H1 (cell line): ENCODE data around the gene IL6R. TPM values are rescaled to one million over a fixed set of nuclear protein-coding genes. Genes with fewer than 3 reads are reported as not detected.

ENCODE experiments used
- CTCF ChIA-PET: fragments of 300-600 bp; sonication (Branson Sonifier 250); formaldehyde crosslinking; loops from one replicate; lab custom pipeline; 2021; ENCODE audit not compliant: partially characterized antibody; lab: Charles Lee
- POLR2A ChIA-PET: fragments of 300-600 bp; sonication (Branson Sonifier 250); formaldehyde crosslinking; loops from one replicate; lab custom pipeline; 2021; ENCODE audit warnings: inconsistent platforms; ENCODE audit not compliant: partially characterized antibody; lab: Charles Lee
- DNase-seq, 2 experiments: peaks; one replicate each; pipeline versions ENCODE4 v3.0.0 to v3.0.0-alpha.2; 2010 to 2022; ENCODE audit warnings: low spot score in 2 of 2, low read depth in 1 of 2, mixed read lengths in 1 of 2
- FAIRE-seq: peaks from 2 replicates; lab custom pipeline; 2011; peaks lifted over from hg19 to GRCh38; lab: Jason Lieb, UNC
- H2AFZ ChIP-seq: 2 replicates; pipeline ENCODE4 v1.8.1; 2012; ENCODE audit warnings: low read length, inconsistent platforms
- H2AK5ac ChIP-seq: 2 replicates; pipeline ENCODE4 v1.6.1; 2013; ENCODE audit warnings: low read depth, low read length
- H2BK120ac ChIP-seq: replicated peaks from 2 replicates; pipeline ENCODE3; 2013; ENCODE audit warnings: low read depth, low read length, inconsistent platforms
- H2BK12ac ChIP-seq: 2 replicates; pipeline ENCODE4 v1.6.1; 2013; ENCODE audit warnings: low read depth, low read length
- H2BK15ac ChIP-seq: 2 replicates; pipeline ENCODE4 v1.6.1; 2013; ENCODE audit warnings: low read length
- H2BK20ac ChIP-seq: 2 replicates; pipeline ENCODE4 v1.6.1; 2013; ENCODE audit warnings: low read length
- H2BK5ac ChIP-seq: 2 replicates; pipeline ENCODE4 v1.6.1; 2013; ENCODE audit warnings: low read depth, low read length
- H3K14ac ChIP-seq: 2 replicates; pipeline ENCODE4 v1.6.1; 2013; ENCODE audit warnings: inconsistent platforms; ENCODE audit not compliant: insufficient read length
- H3K18ac ChIP-seq: 2 replicates; pipeline ENCODE4 v1.6.1; 2013; ENCODE audit warnings: low read length; ENCODE audit errors: extremely low read depth
- H3K23ac ChIP-seq: 2 replicates; pipeline ENCODE4 v1.6.1; 2013; ENCODE audit warnings: inconsistent platforms; ENCODE audit not compliant: insufficient read length
- H3K23me2 ChIP-seq: 2 replicates; pipeline ENCODE4 v1.6.1; 2013; ENCODE audit warnings: low read depth, low read length
- H3K27ac ChIP-seq: 2 replicates; pipeline ENCODE4 v1.6.1; 2011; ENCODE audit warnings: low read depth, low read length, inconsistent platforms
- H3K27me3 ChIP-seq, 4 experiments: replicated peaks in 1 of 4; 1 replicate in 1 of 4; 2 replicates in 3 of 4; pipeline versions ENCODE4 v1.6.1 to v1.8.1; 2011 to 2013; ENCODE audit warnings: low read length in 3 of 4, mild to moderate bottlenecking in 3 of 4, inconsistent platforms in 2 of 4, mixed read lengths in 2 of 4, moderate library complexity in 1 of 4; ENCODE audit not compliant: control insufficient read depth in 3 of 4, insufficient read depth in 3 of 4; ENCODE audit errors: extremely low read depth in 1 of 4
- H3K36me3 ChIP-seq, 4 experiments: 2 replicates each; pipeline versions ENCODE4 v1.6.1 to v1.8.1; 2011 to 2013; ENCODE audit warnings: mild to moderate bottlenecking in 4 of 4, low read length in 3 of 4, moderate library complexity in 2 of 4, control low read depth in 1 of 4, inconsistent platforms in 1 of 4; ENCODE audit not compliant: insufficient read depth in 4 of 4, control insufficient read depth in 2 of 4
- H3K4ac ChIP-seq: replicated peaks from 2 replicates; pipeline ENCODE3; 2013; ENCODE audit warnings: low read length, low read depth, mixed read lengths, inconsistent platforms; ENCODE audit not compliant: insufficient read length
- H3K4me1 ChIP-seq, 4 experiments: replicated peaks in 1 of 4; 1 replicate in 1 of 4; 2 replicates in 3 of 4; pipeline versions ENCODE4 v1.6.1 to v1.8.1; 2011 to 2013; ENCODE audit warnings: low read length in 3 of 4, inconsistent platforms in 2 of 4, mixed read lengths in 1 of 4; ENCODE audit not compliant: insufficient read depth in 4 of 4, control insufficient read depth in 3 of 4
- H3K4me2 ChIP-seq, 2 experiments: 2 replicates each; pipeline versions ENCODE4 v1.6.1 to v1.8.1; 2011 to 2013; ENCODE audit warnings: low read depth in 2 of 2, low read length in 2 of 2, control low read depth in 1 of 2, inconsistent platforms in 1 of 2, mild to moderate bottlenecking in 1 of 2; ENCODE audit not compliant: insufficient read depth in 1 of 2
- H3K4me3 ChIP-seq, 4 experiments: fragments of 200-600, 300-600 bp in 1 of 4; sonication (generic), shearing (Covaris generic), sonication (Bioruptor Twin) in 1 of 4; 2 replicates each; pipeline versions ENCODE4 v1.5.1 to v1.8.1; 2011 to 2016; ENCODE audit warnings: low read length in 4 of 4, low read depth in 3 of 4, control low read depth in 2 of 4, inconsistent platforms in 2 of 4, mild to moderate bottlenecking in 2 of 4, mixed read lengths in 1 of 4, moderate library complexity in 1 of 4; ENCODE audit not compliant: insufficient read depth in 2 of 4; ENCODE audit errors: extremely low read depth in 1 of 4
- H3K56ac ChIP-seq: replicated peaks from 2 replicates; pipeline ENCODE3; 2013; ENCODE audit warnings: low read depth, mild to moderate bottlenecking, mixed read lengths, low read length, inconsistent platforms; ENCODE audit not compliant: insufficient read length
- H3K79me1 ChIP-seq: 2 replicates; pipeline ENCODE4 v1.6.1; 2013; ENCODE audit warnings: low read depth, low read length, control low read depth
- H3K79me2 ChIP-seq, 2 experiments: 2 replicates each; pipeline versions ENCODE4 v1.6.1 to v1.8.1; 2012 to 2013; ENCODE audit warnings: low read length in 2 of 2, mild to moderate bottlenecking in 2 of 2, inconsistent platforms in 1 of 2; ENCODE audit not compliant: insufficient read depth in 2 of 2, control insufficient read depth in 1 of 2
- H3K9ac ChIP-seq, 4 experiments: replicated peaks in 1 of 4; 1 replicate in 1 of 4; 2 replicates in 3 of 4; pipeline versions ENCODE4 v1.6.1 to v1.8.1; 2011 to 2013; ENCODE audit warnings: low read depth in 3 of 4, low read length in 3 of 4, control low read depth in 2 of 4, mild to moderate bottlenecking in 2 of 4, moderate library complexity in 2 of 4, inconsistent platforms in 1 of 4; ENCODE audit errors: extremely low read depth in 1 of 4
- H3K9me3 ChIP-seq, 2 experiments: 2 replicates each; pipeline versions ENCODE4 v1.6.1 to v1.8.1; 2012 to 2013; ENCODE audit warnings: mild to moderate bottlenecking in 2 of 2, moderate library complexity in 2 of 2, control low read depth in 1 of 2, inconsistent platforms in 1 of 2, low read depth in 1 of 2, low read length in 1 of 2, mixed read lengths in 1 of 2; ENCODE audit not compliant: insufficient read depth in 2 of 2
- H4K20me1 ChIP-seq, 2 experiments: replicated peaks in 1 of 2; 2 replicates each; pipeline versions ENCODE3 to v1.8.1; 2011 to 2013; ENCODE audit warnings: inconsistent platforms in 2 of 2, low read length in 2 of 2, mild to moderate bottlenecking in 1 of 2; ENCODE audit not compliant: insufficient read depth in 2 of 2, control insufficient read depth in 1 of 2
- H4K5ac ChIP-seq: 2 replicates; pipeline ENCODE4 v1.6.1; 2013; ENCODE audit warnings: low read length, low read depth, mixed read lengths, inconsistent platforms; ENCODE audit not compliant: insufficient read length
- H4K8ac ChIP-seq: 2 replicates; pipeline ENCODE4 v1.8.0; 2013; ENCODE audit warnings: mild to moderate bottlenecking, moderate library complexity, low read length, inconsistent platforms; ENCODE audit not compliant: insufficient read depth; ENCODE audit errors: extremely low read depth
- H4K91ac ChIP-seq: replicated peaks from 2 replicates; pipeline ENCODE3; 2013; ENCODE audit warnings: low read length, mixed read lengths, inconsistent platforms; ENCODE audit not compliant: insufficient read length
- BACH1 ChIP-seq: IDR thresholded peaks from 2 replicates; pipeline ENCODE4 v1.6.1; 2012; ENCODE audit warnings: low read length, improper control_type of control experiment
- MAFK ChIP-seq: IDR thresholded peaks from 2 replicates; pipeline ENCODE4 v1.6.1; 2012; ENCODE audit warnings: low read depth, mild to moderate bottlenecking, improper control_type of control experiment, low read length
- SIX5 ChIP-seq: IDR thresholded peaks from 2 replicates; pipeline ENCODE4 v1.6.1; 2011; ENCODE audit warnings: mild to moderate bottlenecking, low read depth, low read length
- WGBS, 2 experiments: shearing (Covaris generic) in 1 of 2; methylation state at CpG; one replicate each; pipeline versions ENCODE4 v1.1.6 to v1.1.7; 2013 to 2015; ENCODE audit warnings: low lambda C conversion rate in 2 of 2, mixed read lengths in 2 of 2, inconsistent platforms in 1 of 2, low coverage in 1 of 2, missing lambda C conversion rate in 1 of 2; ENCODE audit not compliant: insufficient replicate concordance in 2 of 2, insufficient coverage in 1 of 2, insufficient read length in 1 of 2; ENCODE audit errors: extremely low coverage in 1 of 2, missing lambda C conversion rate in 1 of 2; 5-methylcytosine and 5-hydroxymethylcytosine counted together
- polyA plus RNA-seq, 7 experiments: library from polyadenylated mRNA; depleted of rRNA in 3 of 7; stranded (reverse) in 5 of 7; unstranded in 2 of 7; fragments of >200 nt in 5 of 7; fragments of 200-250 nt in 2 of 7; gene quantifications; 1 replicate in 5 of 7; 2 replicates in 1 of 7; 4 replicates in 1 of 7; pipeline versions ENCODE4 v1.2.1 to v1.2.3, GENCODE V29; 2011 to 2013; ENCODE audit warnings: missing spikeins in 2 of 7, mixed read lengths in 2 of 7
- total RNA-seq: library from RNA; stranded (reverse); fragmentation: NEBNext Ultra II Directional; extraction: Animal tissue kit (Norgen Biotek cat#: 25700); gene quantifications from 2 replicates; pipeline ENCODE4 v1.2.1, GENCODE V29; 2021

IL6R gene
- total and polyA plus RNA-seq, 2 of the 8 experiments (the other 6 are each of a cell fraction or from before 2014, with no cell fraction given), result 2.3 to 3.0 TPM

DNA sequence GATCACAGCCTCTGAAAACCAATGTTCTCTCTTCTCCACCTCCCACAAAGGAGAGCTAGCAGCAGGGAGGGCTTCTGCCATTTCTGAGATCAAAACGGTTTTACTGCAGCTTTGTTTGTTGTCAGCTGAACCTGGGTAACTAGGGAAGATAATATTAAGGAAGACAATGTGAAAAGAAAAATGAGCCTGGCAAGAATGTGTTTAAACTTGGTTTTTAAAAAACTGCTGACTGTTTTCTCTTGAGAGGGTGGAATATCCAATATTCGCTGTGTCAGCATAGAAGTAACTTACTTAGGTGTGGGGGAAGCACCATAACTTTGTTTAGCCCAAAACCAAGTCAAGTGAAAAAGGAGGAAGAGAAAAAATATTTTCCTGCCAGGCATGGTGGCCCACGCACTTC, 61.1 kb downstream of the IL6R start:
- Histone ChIP-seq H3K9ac (no peak overlapping the region), H3K23me2 (no peaks in the 10 kb centered on the region), H2BK12ac (no peak overlapping the region), H2BK5ac (no peak overlapping the region), H3K56ac (no peak overlapping the region), H3K36me3 (no peaks in the 10 kb centered on the region), H2BK15ac (no peak overlapping the region), H3K23ac (no peak overlapping the region), H2BK20ac (no peak overlapping the region), H3K79me2 (no peaks in the 10 kb centered on the region), H4K91ac (no peak overlapping the region), H3K4me2 (no peak overlapping the region), H3K4me1 (peaks cover 0 to 4% (median 2%) of the 10 kb centered on the region in 4 experiments; a peak in 4 of 7 replicates), H2AFZ (no peak overlapping the region), H3K4me3 (no peak overlapping the region), H3K18ac (no peak overlapping the region), H3K27me3 (no peaks in the 10 kb centered on the region), H2BK120ac (no peak overlapping the region), H3K9me3 (no peaks in the 10 kb centered on the region), H3K14ac (no peak overlapping the region), H2AK5ac (no peak overlapping the region)
- CTCF ChIA-PET, result interaction anchor here (0.9 to 4.8 kb wide), 6 partner anchors 14 to 140 kb away, joined by 3 to 30 read pairs (median 6); partner anchors contain the start of genes ATP8B2 and IL6R
- POLR2A ChIA-PET, result interaction anchor here (1.0 kb wide), 1 partner anchor 188 kb away, joined by 3 read pairs; no protein-coding TSS in a partner anchor
- FAIRE-seq (no peak), DNase-seq (no peak)
- 81% methylated on average over 3 of the region's 3 CpGs; no CpG with 5 or more reads in 1 of the 2 experiments for WGBS, 2 experiments
- peak; percentile 79 for TF ChIP-seq MAFK
- TF ChIP-seq BACH1, result no peak
- no peak for TF ChIP-seq SIX5
- TF ChIP-seq, all 59 proteins: peak for 1
- Histone ChIP-seq H3K79me1 (no peaks in the 10 kb centered on the region), H3K4ac (no peak overlapping the region), H4K5ac (no peak overlapping the region), H4K20me1 (no peaks in the 10 kb centered on the region), H3K27ac (no peak overlapping the region), H4K8ac (no peak overlapping the region)
